Stomach smooth muscle (tissue), 2 donors: ENCODE data around the gene PKDREJ.

Experiments used
- H3K27ac ChIP-seq: one replicate; pipeline ENCODE4 v1.7.0; 2013; ENCODE audit warnings: mild to moderate bottlenecking, low read length, inconsistent platforms
- H3K27me3 ChIP-seq, 2 donors: one replicate each; pipeline ENCODE4 v1.7.0; 2013; ENCODE audit warnings: low read length in 2 of 2; ENCODE audit not compliant: insufficient read depth in 2 of 2, control insufficient read depth in 1 of 2
- H3K36me3 ChIP-seq, 2 donors: one replicate each; pipeline ENCODE4 v1.7.0; 2013; ENCODE audit warnings: low read length in 2 of 2; ENCODE audit not compliant: control insufficient read depth in 2 of 2, insufficient read depth in 2 of 2
- H3K4me1 ChIP-seq: one replicate; pipeline ENCODE4 v1.7.0; 2013; ENCODE audit warnings: low read length; ENCODE audit not compliant: control insufficient read depth, insufficient read depth
- H3K4me3 ChIP-seq, 2 donors: one replicate each; pipeline ENCODE4 v1.7.0; 2013; ENCODE audit warnings: low read length in 2 of 2
- H3K9ac ChIP-seq, 2 donors: one replicate each; pipeline ENCODE4 v1.7.0; 2013; ENCODE audit warnings: low read length in 2 of 2, mild to moderate bottlenecking in 1 of 2
- H3K9me3 ChIP-seq, 2 donors: one replicate each; pipeline ENCODE4 v1.7.0; 2013; ENCODE audit warnings: low read length in 2 of 2; ENCODE audit not compliant: control insufficient read depth in 2 of 2
- donor health status: healthy.
- donor health status: Pancreatic carcinoma.

Gene PKDREJ

GRCh38 chr22:46296257-46297150, 33.4 kb upstream of the PKDREJ start, which contains the start of gene GTSE1:
GTSE1 (plus strand) TSS chr22:46296870; CDS start chr22:46297401, 531 bp downstream.
- Histone ChIP-seq H3K4me3 (peak within 1 kb of the TSS; percentile 81 to 86), H3K9me3 (peaks cover 0 to 2% of the 10 kb centered on the region in 2 donors), H3K27ac (peak within 1 kb of the TSS; percentile 93), H3K36me3 (peaks cover 10 to 16% of the 10 kb centered on the region in 2 donors), H3K9ac (peak within 1 kb of the TSS; percentile 89 to 93), H3K27me3 (peaks cover 0 to 3% of the 10 kb centered on the region in 2 donors), H3K4me1 (peaks cover 16% of the 10 kb centered on the region)

GRCh38 chr22:46295277-46295971, 32.3 kb upstream of the PKDREJ start:
- Histone ChIP-seq H3K36me3 (peaks cover 18% of the 10 kb centered on the region in 2 donors), H3K4me3 (peak overlapping the region; percentile 81 to 86), H3K27me3 (peaks cover 0 to 3% of the 10 kb centered on the region in 2 donors), H3K9me3 (peaks cover 0 to 2% of the 10 kb centered on the region in 2 donors), H3K9ac (peak overlapping the region; percentile 89 to 93), H3K4me1 (peaks cover 16% of the 10 kb centered on the region), H3K27ac (peak overlapping the region; percentile 93)

- Histone ChIP-seq H3K36me3 (peaks cover 18 to 22% of the 10 kb centered on the region in 2 donors), H3K27ac (no peak overlapping the region), H3K4me3 (no peak overlapping the region), H3K9ac (no peak overlapping the region), H3K27me3 (peaks cover 0 to 3% of the 10 kb centered on the region in 2 donors), H3K4me1 (peaks cover 16% of the 10 kb centered on the region), H3K9me3 (peaks cover 0 to 2% of the 10 kb centered on the region in 2 donors)
Observed at GRCh38 chr22:46294784-46295183, 31.6 kb upstream of the PKDREJ start.

GRCh38 chr22:46293577-46294260, 30.6 kb upstream of the PKDREJ start:
- no peak overlapping the region for H3K9ac ChIP-seq
- no peak overlapping the region for H3K27ac ChIP-seq
- H3K27me3 ChIP-seq: peaks cover 0 to 2% of the 10 kb centered on the region in 2 donors
- peaks cover 16% of the 10 kb centered on the region for H3K4me1 ChIP-seq
- H3K9me3 ChIP-seq: peaks cover 0 to 2% of the 10 kb centered on the region in 2 donors
- no peak overlapping the region for H3K4me3 ChIP-seq
- H3K36me3 ChIP-seq: peaks cover 18 to 25% of the 10 kb centered on the region in 2 donors

GRCh38 chr22:46292732-46293131, 29.6 kb upstream of the PKDREJ start:
- H3K27me3 ChIP-seq: no peaks in the 10 kb centered on the region
- no peak overlapping the region for H3K9ac ChIP-seq
- H3K27ac ChIP-seq: no peak overlapping the region
- H3K36me3 ChIP-seq: peaks cover 20 to 25% of the 10 kb centered on the region in 2 donors
- H3K9me3 ChIP-seq: peaks cover 0 to 2% of the 10 kb centered on the region in 2 donors
- peaks cover 16% of the 10 kb centered on the region for H3K4me1 ChIP-seq
- H3K4me3 ChIP-seq: no peak overlapping the region

GRCh38 chr22:46292173-46292572, 29.0 kb upstream of the PKDREJ start:
- Histone ChIP-seq H3K36me3 (peaks cover 21 to 29% of the 10 kb centered on the region in 2 donors), H3K27me3 (no peaks in the 10 kb centered on the region), H3K27ac (no peak overlapping the region), H3K9me3 (peaks cover 0 to 2% of the 10 kb centered on the region in 2 donors), H3K9ac (no peak overlapping the region), H3K4me3 (no peak overlapping the region), H3K4me1 (peaks cover 13% of the 10 kb centered on the region)

- Histone ChIP-seq H3K27ac (no peak overlapping the region), H3K4me1 (peaks cover 6% of the 10 kb centered on the region), H3K27me3 (no peaks in the 10 kb centered on the region), H3K9me3 (peaks cover 0 to 2% of the 10 kb centered on the region in 2 donors), H3K9ac (no peak overlapping the region), H3K36me3 (peaks cover 27 to 34% of the 10 kb centered on the region in 2 donors), H3K4me3 (no peak overlapping the region)
Observed at GRCh38 chr22:46290843-46291785, 28.0 kb upstream of the PKDREJ start.

GRCh38 chr22:46290121-46290842, 27.1 kb upstream of the PKDREJ start:
- H3K9ac ChIP-seq: no peak overlapping the region
- no peaks in the 10 kb centered on the region for H3K27me3 ChIP-seq
- no peak overlapping the region for H3K4me3 ChIP-seq
- peaks cover 0 to 2% of the 10 kb centered on the region in 2 donors for H3K9me3 ChIP-seq
- peaks cover 28 to 37% of the 10 kb centered on the region in 2 donors for H3K36me3 ChIP-seq
- H3K4me1 ChIP-seq: no peaks in the 10 kb centered on the region
- H3K27ac ChIP-seq: no peak overlapping the region

- H3K9ac ChIP-seq: no peak overlapping the region
- no peak overlapping the region for H3K4me3 ChIP-seq
- peaks cover 0 to 2% of the 10 kb centered on the region in 2 donors for H3K9me3 ChIP-seq
- H3K36me3 ChIP-seq: peaks cover 31 to 43% of the 10 kb centered on the region in 2 donors
- H3K27ac ChIP-seq: no peak overlapping the region
- H3K27me3 ChIP-seq: no peaks in the 10 kb centered on the region
- no peaks in the 10 kb centered on the region for H3K4me1 ChIP-seq
Observed at GRCh38 chr22:46289244-46289891, 26.2 kb upstream of the PKDREJ start.
